SK-N-SH treated with all-trans-retinoic acid at 6 μM for 48 hours (cell line): Measurements from ENCODE around the gene ACSBG1.

Source experiments
- PPARA ChIP-seq: fragments of 250-450 bp; sonication (Bioruptor Pico); IDR thresholded peaks from 2 replicates; pipeline ENCODE4 v1.5.0; 2020; ENCODE audit warnings: mild to moderate bottlenecking, borderline replicate concordance
- TOX ChIP-seq: fragments of 250-450 bp; sonication (Bioruptor Pico); IDR thresholded peaks from 2 replicates; pipeline ENCODE4 v1.8.0; 2021; ENCODE audit warnings: mild to moderate bottlenecking, moderate library complexity, borderline replicate concordance
- ZNF565 ChIP-seq: fragments of 450-650 bp; formaldehyde crosslinking; conservative IDR thresholded peaks from 2 replicates; pipeline ENCODE4 v1.5.0; 2020; ENCODE audit warnings: low read depth, mild to moderate bottlenecking, moderate library complexity
- TF ChIP-seq, protein P1 (sequence below): fragments of 250-450 bp; sonication (Bioruptor Pico); IDR thresholded peaks from 2 replicates; pipeline ENCODE4 v1.8.0; 2020; ENCODE audit warnings: mild to moderate bottlenecking, moderate library complexity, borderline replicate concordance
- TF ChIP-seq, protein P2 (sequence below): fragments of 250-450 bp; sonication (Bioruptor Pico); IDR thresholded peaks from 2 replicates; pipeline ENCODE4 v1.8.0; 2021; ENCODE audit warnings: low read depth, mild to moderate bottlenecking, moderate library complexity, borderline replicate concordance

DNA sequence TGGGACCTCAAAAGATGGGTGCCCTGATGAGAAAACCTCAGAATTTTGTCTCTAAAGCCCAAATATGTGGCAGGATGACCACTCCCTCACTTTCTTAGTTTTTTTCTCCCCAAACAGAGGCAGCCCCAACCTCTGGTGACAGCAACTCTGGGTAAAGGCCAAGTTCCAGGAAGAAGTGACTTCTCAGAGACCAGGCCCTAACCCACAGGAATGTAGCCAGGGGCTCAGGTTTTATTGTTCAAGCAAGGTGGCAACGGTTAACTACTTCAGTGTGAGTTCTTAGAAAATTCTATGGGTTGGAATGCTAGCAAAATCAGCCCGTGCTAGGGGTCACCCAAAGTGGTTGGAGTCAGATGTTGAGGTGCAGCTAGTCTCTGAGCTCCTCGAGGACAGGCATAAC, 24.9 kb upstream of the ACSBG1 start:
- no peak for TF ChIP-seq ZNF565 (CRISPR knock-in tag)
- no peak for TF ChIP-seq TOX
- TF ChIP-seq, protein P1, sequence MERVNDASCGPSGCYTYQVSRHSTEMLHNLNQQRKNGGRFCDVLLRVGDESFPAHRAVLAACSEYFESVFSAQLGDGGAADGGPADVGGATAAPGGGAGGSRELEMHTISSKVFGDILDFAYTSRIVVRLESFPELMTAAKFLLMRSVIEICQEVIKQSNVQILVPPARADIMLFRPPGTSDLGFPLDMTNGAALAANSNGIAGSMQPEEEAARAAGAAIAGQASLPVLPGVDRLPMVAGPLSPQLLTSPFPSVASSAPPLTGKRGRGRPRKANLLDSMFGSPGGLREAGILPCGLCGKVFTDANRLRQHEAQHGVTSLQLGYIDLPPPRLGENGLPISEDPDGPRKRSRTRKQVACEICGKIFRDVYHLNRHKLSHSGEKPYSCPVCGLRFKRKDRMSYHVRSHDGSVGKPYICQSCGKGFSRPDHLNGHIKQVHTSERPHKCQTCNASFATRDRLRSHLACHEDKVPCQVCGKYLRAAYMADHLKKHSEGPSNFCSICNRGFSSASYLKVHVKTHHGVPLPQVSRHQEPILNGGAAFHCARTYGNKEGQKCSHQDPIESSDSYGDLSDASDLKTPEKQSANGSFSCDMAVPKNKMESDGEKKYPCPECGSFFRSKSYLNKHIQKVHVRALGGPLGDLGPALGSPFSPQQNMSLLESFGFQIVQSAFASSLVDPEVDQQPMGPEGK (CRISPR knock-in tag) = no peak
- no peak for TF ChIP-seq PPARA (CRISPR knock-in tag)
- TF ChIP-seq, protein P2, sequence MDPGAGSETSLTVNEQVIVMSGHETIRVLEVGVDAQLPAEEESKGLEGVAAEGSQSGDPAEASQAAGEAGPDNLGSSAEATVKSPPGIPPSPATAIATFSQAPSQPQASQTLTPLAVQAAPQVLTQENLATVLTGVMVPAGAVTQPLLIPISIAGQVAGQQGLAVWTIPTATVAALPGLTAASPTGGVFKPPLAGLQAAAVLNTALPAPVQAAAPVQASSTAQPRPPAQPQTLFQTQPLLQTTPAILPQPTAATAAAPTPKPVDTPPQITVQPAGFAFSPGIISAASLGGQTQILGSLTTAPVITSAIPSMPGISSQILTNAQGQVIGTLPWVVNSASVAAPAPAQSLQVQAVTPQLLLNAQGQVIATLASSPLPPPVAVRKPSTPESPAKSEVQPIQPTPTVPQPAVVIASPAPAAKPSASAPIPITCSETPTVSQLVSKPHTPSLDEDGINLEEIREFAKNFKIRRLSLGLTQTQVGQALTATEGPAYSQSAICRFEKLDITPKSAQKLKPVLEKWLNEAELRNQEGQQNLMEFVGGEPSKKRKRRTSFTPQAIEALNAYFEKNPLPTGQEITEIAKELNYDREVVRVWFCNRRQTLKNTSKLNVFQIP (CRISPR knock-in tag) = no peak
